Motor neuron (in vitro differentiated cells): ENCODE measurements around the gene BRD8. TPM values are rescaled to one million over a fixed set of nuclear protein-coding genes. Genes with fewer than 3 reads are reported as not detected.

ENCODE experiments used
- ATAC-seq, 8 experiments: fragments of 200-7000 bp; cut with Tn5 transposase; replicated peaks in 6 of 8; 2 replicates each; pipeline ENCODE4 v1.8.0; 2021; ENCODE audit warnings: mild to moderate bottlenecking in 8 of 8, moderate library complexity in 8 of 8
- H3K27ac ChIP-seq, 2 donors: fragments of 250-450 bp; sonication (Bioruptor Pico); 2 replicates each; pipeline ENCODE4 v1.9.0; 2021; ENCODE audit warnings: antibody characterized with exemption in 2 of 2, mild to moderate bottlenecking in 2 of 2, moderate library complexity in 1 of 2
- H3K4me1 ChIP-seq, 2 donors: fragments of 250-450 bp; sonication (Bioruptor Pico); replicated peaks in 1 of 2; 2 replicates each; pipeline ENCODE4 v1.6.1; 2021; ENCODE audit warnings: antibody characterized with exemption in 2 of 2, mild to moderate bottlenecking in 2 of 2, moderate library complexity in 1 of 2
- H3K4me3 ChIP-seq, 5 donors: fragments of 250-450 bp; sonication (Bioruptor Pico); 2 replicates each; pipeline ENCODE4 v1.9.0; 2021; ENCODE audit warnings: antibody characterized with exemption in 5 of 5, mild to moderate bottlenecking in 5 of 5, moderate library complexity in 4 of 5
- WGBS, 10 experiments: fragments of 450-650 bp; shearing (Covaris generic); methylation state at CpG; one replicate each; pipeline ENCODE4 v1.0.0; 2022; 5-methylcytosine and 5-hydroxymethylcytosine counted together
- in situ Hi-C, 9 experiments: fragments of 400-800 bp; cut with MboI; loops; one replicate each; pipeline ENCODE4 v1.15.0; 2021; ENCODE audit warnings: low sequenced_read_pairs in 9 of 9, low pct_unique_long_range_greater_than_20kb in 2 of 9; ENCODE audit not compliant: unreplicated experiment in 9 of 9
- total RNA-seq, 8 experiments: library from RNA; unstranded; fragments of 300-600 nt; gene quantifications; 2 replicates each; pipeline versions ENCODE4 v1.2.3 to v1.2.4, GENCODE V29; 2022

The BRD8 gene
- total RNA-seq, 8 experiments from 2014 or later = 32.7 to 130 (median 43.5) TPM

- Histone ChIP-seq H3K4me3 (no peak overlapping the region), H3K4me1 (peaks cover 0 to 5% of the 10 kb centered on the region in 2 donors), H3K27ac (no peak overlapping the region)
- ATAC-seq = no peak
- WGBS, 10 experiments = 0 to 61% (median 25%) methylated on average over 1 to 4 of the region's 4 CpGs; no CpG with 5 or more reads in 1 of the 10 experiments
- in situ Hi-C loops = no loop called here
Observed at GRCh38 chr5:138110266-138110963, 68.0 kb downstream of the BRD8 start.

- peaks cover 0 to 5% of the 10 kb centered on the region in 2 donors for H3K4me1 ChIP-seq
- WGBS, 10 experiments = 0 to 80% (median 60%) methylated on average over 1 of the region's 1 CpG; no CpG with 5 or more reads in 5 of the 10 experiments
- H3K27ac ChIP-seq = no peak overlapping the region
- in situ Hi-C loops = no loop called here
- H3K4me3 ChIP-seq = no peak overlapping the region
- ATAC-seq = peak in 1 of 8 experiments; percentile 22
Observed at GRCh38 chr5:138109463-138110265, 68.8 kb downstream of the BRD8 start.

- H3K4me3 ChIP-seq = no peak overlapping the region
- no peak overlapping the region for H3K27ac ChIP-seq
- WGBS, 10 experiments = 0 to 100% (median 54%) methylated on average over 1 of the region's 1 CpG; no CpG with 5 or more reads in 2 of the 10 experiments
- ATAC-seq = no peak
- peaks cover 3 to 8% of the 10 kb centered on the region in 2 donors for H3K4me1 ChIP-seq
- in situ Hi-C loops = no loop called here
Observed at GRCh38 chr5:138107213-138107612, 71.2 kb downstream of the BRD8 start.

- Histone ChIP-seq H3K4me3 (no peak overlapping the region), H3K4me1 (peaks cover 3 to 8% of the 10 kb centered on the region in 2 donors), H3K27ac (no peak overlapping the region)
- 37 to 100% (median 88%) methylated on average over 1 to 6 of the region's 6 CpGs; no CpG with 5 or more reads in 1 of the 10 experiments for WGBS, 10 experiments
- no peak for ATAC-seq
- in situ Hi-C loops = no loop called here
Observed at GRCh38 chr5:138105709-138106108, 72.7 kb downstream of the BRD8 start.

GRCh38 chr5:138103319-138103637, 75.2 kb downstream of the BRD8 start:
- in situ Hi-C loops = no loop called here
- peaks cover 3% of the 10 kb centered on the region in 2 donors for H3K4me1 ChIP-seq
- 0 to 18% (median 2%) methylated on average over 2 to 3 of the region's 3 CpGs; no CpG with 5 or more reads in 4 of the 10 experiments for WGBS, 10 experiments
- H3K4me3 ChIP-seq = no peak overlapping the region
- no peak for ATAC-seq
- H3K27ac ChIP-seq = no peak overlapping the region

- WGBS, 10 experiments = 0 to 93% (median 36%) methylated on average over 1 to 5 of the region's 7 CpGs; no CpG with 5 or more reads in 1 of the 10 experiments
- no peak for ATAC-seq
- H3K27ac ChIP-seq = no peak overlapping the region
- in situ Hi-C loops = no loop called here
- H3K4me3 ChIP-seq = no peak overlapping the region
- H3K4me1 ChIP-seq = peaks cover 3% of the 10 kb centered on the region in 2 donors
Observed at GRCh38 chr5:138102454-138103318, 75.7 kb downstream of the BRD8 start.

- in situ Hi-C loops = no loop called here
- WGBS, 10 experiments = 47 to 100% (median 88%) methylated on average over 2 to 11 of the region's 11 CpGs
- H3K4me3 ChIP-seq = no peak overlapping the region
- H3K4me1 ChIP-seq = peaks cover 5 to 14% of the 10 kb centered on the region in 2 donors
- H3K27ac ChIP-seq = no peak overlapping the region
- no peak for ATAC-seq
Observed at GRCh38 chr5:138096997-138097828, 81.2 kb downstream of the BRD8 start.

- Histone ChIP-seq H3K27ac (no peak overlapping the region), H3K4me1 (peaks cover 5 to 14% of the 10 kb centered on the region in 2 donors), H3K4me3 (no peak overlapping the region)
- in situ Hi-C loops = no loop called here
- ATAC-seq = no peak
- whole genome bisulfite sequencing, 10 experiments = 20 to 83% (median 63%) methylated on average over 1 to 2 of the region's 2 CpGs; no CpG with 5 or more reads in 4 of the 10 experiments
Observed at GRCh38 chr5:138096363-138096762, 82.1 kb downstream of the BRD8 start.

GRCh38 chr5:138095100-138095907, 83.1 kb downstream of the BRD8 start:
- 0 to 20% (median 4%) methylated on average over 1 to 4 of the region's 4 CpGs; no CpG with 5 or more reads in 3 of the 10 experiments for WGBS, 10 experiments
- peak in 1 of 8 experiments; percentile 27 for ATAC-seq
- no peak overlapping the region for H3K4me3 ChIP-seq

GRCh38 chr5:138093036-138093435, 85.4 kb downstream of the BRD8 start:
- Histone ChIP-seq H3K4me1 (peaks cover 5 to 14% of the 10 kb centered on the region in 2 donors), H3K27ac (no peak overlapping the region), H3K4me3 (no peak overlapping the region)
- in situ Hi-C loops = no loop called here
- no peak for ATAC-seq
- 8 to 78% (median 71%) methylated on average over 1 of the region's 1 CpG; no CpG with 5 or more reads in 1 of the 10 experiments for WGBS, 10 experiments

More at GRCh38 chr5:138095100-138095907, 83.1 kb downstream of the BRD8 start:
- Histone ChIP-seq H3K4me1 (peaks cover 5 to 14% of the 10 kb centered on the region in 2 donors), H3K27ac (no peak overlapping the region)
- in situ Hi-C loops = no loop called here

GRCh38 chr5:138092301-138092700, 86.1 kb downstream of the BRD8 start:
- WGBS, 10 experiments = 29 to 75% (median 57%) methylated on average over 1 of the region's 1 CpG; no CpG with 5 or more reads in 5 of the 10 experiments
- H3K27ac ChIP-seq = no peak overlapping the region
- H3K4me1 ChIP-seq = peaks cover 5 to 14% of the 10 kb centered on the region in 2 donors
- no peak overlapping the region for H3K4me3 ChIP-seq
- ATAC-seq = no peak
- in situ Hi-C loops = no loop called here
